Astrocyte (in vitro differentiated cells and primary cell): ENCODE results near the gene USPL1. TPM values are rescaled to one million over a fixed set of nuclear protein-coding genes. Genes with fewer than 3 reads are reported as not detected.

Experiments used
- DNase-seq: peaks from one replicate; pipeline ENCODE4 v3.0.0-alpha.2; 2010; ENCODE audit warnings: low read depth
- FAIRE-seq: peaks from 2 replicates; lab custom pipeline; 2011; peaks lifted over from hg19 to GRCh38; lab: Jason Lieb, UNC
- H2AFZ ChIP-seq: 2 replicates; pipeline ENCODE4 v1.6.0; 2012; ENCODE audit warnings: low read depth, low read length, inconsistent platforms
- H3K27ac ChIP-seq: 2 replicates; pipeline ENCODE4 v1.5.1; 2011; ENCODE audit warnings: low read depth, low read length, inconsistent platforms
- H3K27me3 ChIP-seq: 2 replicates; pipeline ENCODE4 v1.6.0; 2011; ENCODE audit warnings: low read length, inconsistent platforms; ENCODE audit not compliant: insufficient read depth
- H3K36me3 ChIP-seq: 2 replicates; pipeline ENCODE4 v1.5.1; 2011; ENCODE audit warnings: low read length, inconsistent platforms; ENCODE audit not compliant: insufficient read depth
- H3K4me1 ChIP-seq: 2 replicates; pipeline ENCODE4 v1.5.1; 2011; ENCODE audit warnings: low read length, inconsistent platforms; ENCODE audit not compliant: insufficient read depth
- H3K4me2 ChIP-seq: 2 replicates; pipeline ENCODE4 v1.6.0; 2012; ENCODE audit warnings: low read length, inconsistent platforms
- H3K4me3 ChIP-seq: 2 replicates; pipeline ENCODE4 v1.5.1; 2011; ENCODE audit warnings: low read depth, mild to moderate bottlenecking, low read length, inconsistent platforms; ENCODE audit not compliant: insufficient read depth
- H3K79me2 ChIP-seq: 2 replicates; pipeline ENCODE4 v1.6.0; 2012; ENCODE audit warnings: mild to moderate bottlenecking, low read length, inconsistent platforms; ENCODE audit not compliant: insufficient read depth
- H3K9ac ChIP-seq: 2 replicates; pipeline ENCODE4 v1.6.0; 2012; ENCODE audit warnings: mild to moderate bottlenecking, low read length, inconsistent platforms
- H3K9me3 ChIP-seq: 2 replicates; pipeline ENCODE4 v1.5.1; 2012; ENCODE audit warnings: low read depth, mild to moderate bottlenecking, low read length, inconsistent platforms; ENCODE audit not compliant: insufficient read depth
- H4K20me1 ChIP-seq: 2 replicates; pipeline ENCODE4 v1.6.0; 2012; ENCODE audit warnings: low read length, inconsistent platforms; ENCODE audit not compliant: insufficient read depth
- H3K27ac Mint-ChIP-seq: one replicate; pipeline ENCODE4 v1.8.0; 2021; ENCODE audit warnings: mild to moderate bottlenecking, mixed read lengths; ENCODE audit not compliant: unreplicated experiment
- H3K27me3 Mint-ChIP-seq: one replicate; pipeline ENCODE4 v1.8.0; 2021; ENCODE audit warnings: low read depth, mixed read lengths; ENCODE audit not compliant: unreplicated experiment
- H3K36me3 Mint-ChIP-seq: one replicate; pipeline ENCODE4 v1.8.0; 2021; ENCODE audit warnings: low read depth, mixed read lengths; ENCODE audit not compliant: unreplicated experiment
- H3K4me1 Mint-ChIP-seq: one replicate; pipeline ENCODE4 v1.8.0; 2021; ENCODE audit warnings: low read depth, mixed read lengths; ENCODE audit not compliant: unreplicated experiment
- H3K4me3 Mint-ChIP-seq: one replicate; pipeline ENCODE4 v1.8.0; 2021; ENCODE audit warnings: mild to moderate bottlenecking, moderate library complexity, mixed read lengths; ENCODE audit not compliant: unreplicated experiment
- H3K9me3 Mint-ChIP-seq: one replicate; pipeline ENCODE4 v1.8.0; 2021; ENCODE audit warnings: mild to moderate bottlenecking, mixed read lengths; ENCODE audit not compliant: unreplicated experiment
- CTCF ChIP-seq: IDR thresholded peaks from 2 replicates; pipeline ENCODE4 v1.5.1; 2011; ENCODE audit warnings: low read depth, mild to moderate bottlenecking, inconsistent platforms, low read length, moderate library complexity; ENCODE audit not compliant: insufficient read depth
- EZH2 ChIP-seq: IDR thresholded peaks from 2 replicates; pipeline ENCODE4 v1.6.1; 2012; ENCODE audit warnings: mild to moderate bottlenecking, low read length, inconsistent platforms; ENCODE audit not compliant: insufficient read depth
- total RNA-seq: library from RNA; stranded (reverse); gene quantifications from 2 replicates; pipeline ENCODE4 v1.2.1, GENCODE V29; 2021

USPL1 gene
- total RNA-seq, 1 donor from 2014 or later, result 29.6 TPM

- FAIRE-seq, result no peak
- Histone ChIP-seq H3K27ac (peak overlapping the region; percentile 64), H4K20me1 (no peaks in the 10 kb centered on the region), H3K4me1 (peaks cover 22% of the 10 kb centered on the region), H3K9ac (peak overlapping the region; percentile 58), H3K4me3 (peak overlapping the region; percentile 26), H3K36me3 (no peaks in the 10 kb centered on the region), H3K9me3 (no peaks in the 10 kb centered on the region), H2AFZ (peak overlapping the region; percentile 12), H3K79me2 (no peaks in the 10 kb centered on the region), H3K4me2 (peak overlapping the region; percentile 78), H3K27me3 (no peaks in the 10 kb centered on the region)
- Mint-ChIP-seq H3K27ac (no peak overlapping the region), H3K4me3 (no peak overlapping the region), H3K4me1 (peaks cover 21% of the 10 kb centered on the region), H3K36me3 (no peaks in the 10 kb centered on the region), H3K27me3 (peaks cover 6% of the 10 kb centered on the region), H3K9me3 (no peaks in the 10 kb centered on the region)
- TF ChIP-seq CTCF (no peak), EZH2 (no peak)
- no peak for DNase-seq
Observed at GRCh38 chr13:30697177-30697953, 79.6 kb downstream of the USPL1 start.

- Histone ChIP-seq H3K27me3 (no peaks in the 10 kb centered on the region), H3K36me3 (no peaks in the 10 kb centered on the region), H3K4me1 (peaks cover 22% of the 10 kb centered on the region), H2AFZ (peak overlapping the region; percentile 12), H3K79me2 (no peaks in the 10 kb centered on the region), H3K27ac (peak overlapping the region; percentile 64), H3K4me2 (peak overlapping the region; percentile 78), H3K9ac (peak overlapping the region; percentile 58), H4K20me1 (no peaks in the 10 kb centered on the region), H3K9me3 (no peaks in the 10 kb centered on the region), H3K4me3 (peak overlapping the region; percentile 26)
- H3K27me3 Mint-ChIP-seq, result peaks cover 8% of the 10 kb centered on the region
- H3K27ac Mint-ChIP-seq, result no peak overlapping the region
- H3K4me3 Mint-ChIP-seq, result no peak overlapping the region
- DNase-seq (peak; percentile 86), FAIRE-seq (no peak)
- peaks cover 21% of the 10 kb centered on the region for H3K4me1 Mint-ChIP-seq
- no peaks in the 10 kb centered on the region for H3K36me3 Mint-ChIP-seq
- no peaks in the 10 kb centered on the region for H3K9me3 Mint-ChIP-seq
- TF ChIP-seq CTCF (no peak), EZH2 (no peak)
Observed at GRCh38 chr13:30697996-30698401, 80.3 kb downstream of the USPL1 start.

GRCh38 chr13:30698488-30699005, 80.8 kb downstream of the USPL1 start:
- Histone ChIP-seq H3K4me3 (no peak overlapping the region), H3K4me1 (peaks cover 22% of the 10 kb centered on the region), H3K27me3 (no peaks in the 10 kb centered on the region), H3K36me3 (no peaks in the 10 kb centered on the region), H3K9me3 (no peaks in the 10 kb centered on the region), H3K9ac (peak overlapping the region; percentile 58), H3K27ac (peak overlapping the region; percentile 24), H3K79me2 (no peaks in the 10 kb centered on the region), H3K4me2 (peak overlapping the region; percentile 78), H4K20me1 (no peaks in the 10 kb centered on the region), H2AFZ (no peak overlapping the region)
- Mint-ChIP-seq H3K27ac (no peak overlapping the region), H3K4me1 (peaks cover 21% of the 10 kb centered on the region), H3K4me3 (no peak overlapping the region), H3K36me3 (no peaks in the 10 kb centered on the region), H3K27me3 (peaks cover 8% of the 10 kb centered on the region), H3K9me3 (no peaks in the 10 kb centered on the region)
- FAIRE-seq, result no peak
- no peak for DNase-seq
- no peak for TF ChIP-seq EZH2
- no peak for TF ChIP-seq CTCF
